Stimulated activated CD8-positive, alpha-beta memory T cell treated with anti-CD3 and anti-CD28 coated beads, Interleukin-15, amount 100 ng/mL, for 1 hour (primary cell): ENCODE data around the gene SMYD3.

Source experiments
- DNase-seq: peaks from one replicate; pipeline ENCODE4 v3.0.0-alpha.2; 2020; ENCODE audit warnings: low read depth

SMYD3 gene

GRCh38 chr1:246213502-246213901 is 293.6 kb downstream of the SMYD3 start:
- DNase-seq, result no peak

- DNase-seq, result no peak
Observed at GRCh38 chr1:246213036-246213435, 294.0 kb downstream of the SMYD3 start.

GRCh38 chr1:246212013-246212412 is 295.1 kb downstream of the SMYD3 start:
- no peak for DNase-seq

GRCh38 chr1:246210756-246211155 is 296.3 kb downstream of the SMYD3 start:
- DNase-seq, result no peak

GRCh38 chr1:246208105-246208504 is 299.0 kb downstream of the SMYD3 start:
- DNase-seq, result no peak

- DNase-seq, result no peak
Observed at GRCh38 chr1:246203180-246203579, 303.9 kb downstream of the SMYD3 start.

GRCh38 chr1:246200738-246201137 is 306.3 kb downstream of the SMYD3 start:
- DNase-seq, result no peak

GRCh38 chr1:246200225-246200624 is 306.9 kb downstream of the SMYD3 start:
- no peak for DNase-seq

- DNase-seq, result no peak
Observed at GRCh38 chr1:246199086-246199645, 307.9 kb downstream of the SMYD3 start.

- DNase-seq, result no peak
Observed at GRCh38 chr1:246198115-246198816, 308.8 kb downstream of the SMYD3 start.

GRCh38 chr1:246197076-246197475 is 310.0 kb downstream of the SMYD3 start:
- DNase-seq, result no peak

GRCh38 chr1:246195296-246195695 is 311.8 kb downstream of the SMYD3 start:
- no peak for DNase-seq

- no peak for DNase-seq
Observed at GRCh38 chr1:246193537-246193936, 313.5 kb downstream of the SMYD3 start.

GRCh38 chr1:246189126-246189525 is 318.0 kb downstream of the SMYD3 start:
- DNase-seq, result no peak

GRCh38 chr1:246187834-246188372 is 319.2 kb downstream of the SMYD3 start:
- no peak for DNase-seq

- DNase-seq, result no peak
Observed at GRCh38 chr1:246184503-246184902, 322.6 kb downstream of the SMYD3 start.

- DNase-seq, result no peak
Observed at GRCh38 chr1:246182149-246182851, 324.8 kb downstream of the SMYD3 start.

- DNase-seq, result no peak
Observed at GRCh38 chr1:246181241-246181640, 325.8 kb downstream of the SMYD3 start.

GRCh38 chr1:246179401-246179800 is 327.7 kb downstream of the SMYD3 start:
- no peak for DNase-seq

GRCh38 chr1:246178717-246179311 is 328.3 kb downstream of the SMYD3 start:
- no peak for DNase-seq

- DNase-seq, result no peak
Observed at GRCh38 chr1:246176126-246177024, 330.7 kb downstream of the SMYD3 start.
